Amniotic epithelial cell (primary cell): ENCODE measurements around the gene CCHCR1.
"Not testable (repeated sequence)": the region's sequence is repeated elsewhere in the genome, so short reads cannot be mapped to it uniquely, and the experiment has no call there.

Source experiments
- DNase-seq: peaks from one replicate; pipeline ENCODE4 v3.0.0-alpha.2; 2010; ENCODE audit warnings: low read depth

Gene CCHCR1

DNA sequence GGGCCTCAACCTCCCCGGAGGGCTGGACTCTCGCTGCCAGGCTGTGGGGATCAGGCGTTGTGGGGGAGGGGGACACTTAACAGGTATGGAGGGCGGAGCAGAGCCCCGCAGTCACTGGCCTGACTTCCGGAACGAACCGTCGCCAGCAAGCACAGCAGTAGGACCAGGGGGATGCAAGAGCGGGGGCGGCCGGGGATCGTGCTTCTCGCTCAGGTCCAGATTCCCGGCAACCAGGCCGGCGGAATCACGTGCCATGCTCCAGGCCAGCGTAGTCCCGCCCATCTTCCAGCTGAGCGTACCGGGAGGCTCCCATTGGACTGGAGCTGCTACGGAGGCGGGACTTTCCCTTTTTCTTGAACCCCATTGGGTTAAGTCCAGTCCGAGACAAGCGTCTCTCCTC is 22.9 kb upstream of the CCHCR1 start:
- peak; percentile 75 for DNase-seq

DNA sequence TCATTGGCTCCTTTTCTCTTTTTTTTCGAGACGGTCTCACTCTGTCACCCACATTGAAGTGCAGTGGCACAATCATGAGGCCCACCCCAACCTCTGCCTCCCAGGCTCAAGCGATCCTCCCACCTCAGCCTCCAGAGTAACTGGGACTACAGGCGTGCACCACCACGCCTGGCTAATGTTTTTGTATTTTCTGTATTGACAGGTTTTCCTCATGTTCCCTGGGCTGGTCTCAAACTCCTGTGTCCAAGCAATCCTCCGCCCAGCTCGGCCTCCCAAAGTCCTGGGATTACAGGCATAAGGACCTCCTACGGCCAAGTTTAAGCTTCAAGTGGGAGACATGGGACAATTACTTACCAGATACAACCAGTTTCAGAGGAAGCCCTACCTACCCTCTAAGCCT is 22.3 kb upstream of the CCHCR1 start:
- no peak for DNase-seq

DNA sequence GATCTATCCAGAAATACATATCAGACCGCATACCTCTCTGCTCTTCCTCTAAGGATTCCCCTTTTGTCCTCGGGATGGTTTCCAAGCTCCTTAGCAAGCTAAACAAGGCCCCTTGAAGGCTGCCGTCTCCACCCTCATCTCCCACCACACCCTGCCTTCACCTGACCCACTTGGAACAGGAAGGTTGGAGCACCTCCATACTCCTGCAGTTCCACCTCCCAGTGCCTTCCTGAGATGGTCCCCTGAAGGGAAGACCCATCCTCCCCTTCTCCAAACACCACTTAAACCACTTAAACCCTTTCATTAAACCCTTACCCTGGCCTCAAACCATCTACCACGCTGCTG is 21.4 kb upstream of the CCHCR1 start:
- no peak for DNase-seq

DNA sequence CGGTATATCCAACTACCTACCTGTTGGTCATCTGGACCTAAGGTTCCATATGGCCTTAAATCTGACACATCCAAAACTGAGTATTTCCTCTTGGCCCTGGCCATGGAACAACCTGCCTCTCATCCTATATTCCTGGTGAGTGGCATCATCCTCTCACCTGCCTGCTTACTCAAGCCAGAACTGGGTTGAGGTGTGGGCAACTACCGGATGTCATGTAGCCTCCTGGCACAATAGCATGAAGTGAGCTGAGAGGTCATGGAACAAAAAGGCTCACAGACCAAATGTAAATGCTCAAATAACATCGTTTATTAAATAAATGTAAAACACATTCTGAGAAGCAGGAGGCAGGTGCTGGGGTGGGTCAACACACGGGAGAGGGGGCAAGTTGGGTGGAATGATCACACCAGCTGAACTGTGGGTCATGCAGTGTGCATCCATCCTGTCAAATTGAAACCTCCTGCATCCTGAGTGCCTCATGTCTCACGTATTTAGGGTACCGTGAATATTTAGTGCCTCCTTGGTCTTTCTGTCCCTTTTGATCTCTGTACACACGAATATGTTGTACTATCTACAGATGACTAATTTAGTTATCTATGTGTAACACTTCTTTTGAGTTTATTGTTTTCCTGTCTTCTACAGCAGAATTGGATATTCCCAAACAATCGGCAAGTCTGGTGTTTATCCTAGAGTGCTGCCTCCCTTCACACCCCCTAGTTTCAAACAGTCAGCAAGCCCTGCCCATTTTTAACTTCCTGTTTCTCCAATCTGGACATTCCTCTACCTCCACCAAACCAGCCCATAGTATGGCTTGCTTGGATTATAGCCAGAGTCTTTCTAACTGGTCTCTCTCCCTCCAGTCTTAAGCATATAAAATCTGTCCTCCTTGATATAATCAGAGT is 20.8 kb upstream of the CCHCR1 start:
- DNase-seq = no peak

DNA sequence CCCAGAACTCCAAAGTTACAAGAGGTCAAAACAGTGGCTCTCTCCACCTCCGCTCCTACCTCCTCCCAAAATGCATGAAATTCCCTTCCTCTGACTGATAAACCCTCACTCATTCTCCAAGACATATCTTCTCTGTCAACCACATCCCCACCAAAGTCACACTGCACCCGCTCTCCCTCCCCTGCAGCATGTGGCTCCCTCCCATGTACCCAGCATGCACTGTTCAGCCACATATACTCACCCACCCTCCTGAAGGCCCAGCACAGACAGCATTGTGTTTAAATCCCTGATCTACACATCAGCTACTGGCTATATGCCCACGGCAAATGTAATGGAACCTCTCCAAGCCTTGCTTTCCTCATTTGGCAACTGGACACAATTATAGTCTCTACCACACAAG is 18.4 kb upstream of the CCHCR1 start:
- DNase-seq = peak; percentile 23

DNA sequence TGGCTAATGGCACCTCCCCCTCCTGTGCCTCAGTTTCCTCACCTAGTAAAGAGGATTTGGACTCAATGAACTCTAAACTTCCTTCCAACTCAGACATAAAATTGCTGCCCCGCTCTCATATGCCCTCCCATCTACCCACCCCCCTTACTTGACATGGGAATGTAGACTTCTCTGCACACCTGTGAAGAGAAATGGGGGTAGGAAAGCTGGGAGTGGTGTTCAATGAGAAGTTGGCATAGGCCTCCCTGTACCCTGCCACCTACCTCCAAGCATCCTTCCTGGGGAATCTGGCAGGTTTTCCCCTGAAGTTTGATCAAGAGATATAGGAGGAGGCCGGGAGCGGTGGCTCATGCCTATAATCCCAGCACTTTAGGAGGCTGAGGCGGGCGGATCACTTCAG is 16.8 kb upstream of the CCHCR1 start:
- DNase-seq = no peak

DNA sequence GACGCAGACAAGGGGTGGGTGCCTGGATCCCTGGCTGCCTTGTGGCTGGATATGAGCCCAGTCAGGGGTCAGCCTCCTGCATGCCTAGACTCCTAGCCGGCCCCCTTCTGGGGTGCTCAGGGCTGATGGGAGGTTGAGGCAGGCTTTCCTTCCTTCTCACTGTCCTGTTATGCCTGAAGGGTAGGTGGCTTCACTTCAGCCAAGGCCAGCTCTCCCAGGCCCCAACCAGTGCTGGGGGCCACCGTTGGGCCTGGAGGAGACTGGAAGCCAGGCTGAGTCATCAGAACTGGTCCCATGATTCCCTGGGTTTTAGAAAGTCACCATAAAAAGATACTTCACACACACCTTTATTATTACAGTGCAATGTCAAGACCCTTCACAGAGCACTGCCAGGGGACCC is 15.8 kb upstream of the CCHCR1 start:
- no peak for DNase-seq

DNA sequence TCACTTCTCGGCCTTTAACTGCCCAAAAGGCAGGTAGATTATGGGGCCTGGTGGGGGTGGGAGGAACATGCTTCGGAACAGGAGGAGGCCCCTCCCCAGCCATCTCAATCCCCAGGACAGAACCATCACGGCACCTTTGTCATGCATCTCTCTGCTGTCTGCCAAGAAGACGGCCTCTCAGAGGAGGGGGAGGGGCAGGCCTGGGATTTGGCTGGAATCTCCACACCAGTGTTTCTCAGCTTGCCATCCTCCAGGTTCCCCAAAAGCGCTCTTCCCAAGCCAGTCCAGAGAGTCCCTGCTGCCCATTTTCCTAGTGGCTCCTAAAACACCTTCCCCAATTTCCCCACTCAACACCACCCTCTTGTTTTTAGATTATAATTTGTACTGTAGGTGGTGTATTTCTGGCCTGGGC is 15.4 kb upstream of the CCHCR1 start:
- DNase-seq = no peak

DNA sequence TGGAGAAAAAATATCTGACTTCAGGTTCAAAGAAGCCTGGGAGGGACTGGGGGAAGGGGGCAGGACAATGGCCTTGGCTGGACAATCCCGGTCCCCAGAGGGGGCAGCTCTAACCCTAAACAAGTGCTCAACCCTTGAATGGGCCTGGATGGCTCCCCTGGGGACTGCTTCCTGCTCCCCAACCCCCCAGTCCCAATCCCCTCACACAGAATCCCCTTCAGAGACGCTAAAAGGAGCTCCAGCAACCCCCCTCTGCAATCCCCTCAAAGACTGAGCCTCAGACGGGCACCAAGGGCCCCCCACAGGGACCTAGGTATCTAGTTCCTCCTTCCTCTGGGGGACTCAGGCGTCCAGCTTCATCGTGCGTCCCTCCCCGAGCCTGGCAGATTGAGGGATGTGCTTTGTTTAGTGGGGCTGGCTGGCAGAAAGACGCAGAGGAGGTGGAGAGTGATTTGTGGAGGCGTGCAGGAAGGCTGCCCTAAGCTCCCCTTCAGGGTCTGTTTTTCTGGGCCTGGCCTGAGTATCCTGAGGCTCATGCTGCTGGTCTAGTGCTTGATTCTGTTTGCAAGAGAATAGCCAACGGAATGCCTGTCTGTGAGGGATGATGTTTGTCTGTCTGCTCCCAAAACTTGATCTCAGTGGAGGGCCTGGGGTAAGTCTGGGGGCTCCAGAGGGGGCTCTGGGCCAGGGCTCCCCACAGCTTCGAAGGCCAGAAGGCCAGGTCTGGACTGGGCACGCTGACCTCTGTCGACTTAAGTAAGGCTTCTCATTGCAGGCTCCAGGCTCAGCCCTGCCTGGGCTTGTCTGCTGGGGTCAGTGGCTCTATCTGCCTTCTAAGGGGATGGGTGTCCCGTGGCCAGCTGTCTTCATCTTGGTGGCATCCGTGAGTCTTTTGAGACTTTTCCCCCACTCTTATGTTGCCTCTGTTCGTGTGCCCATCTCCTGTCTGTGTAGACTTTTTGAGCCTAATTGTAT is 14.6 kb upstream of the CCHCR1 start:
- DNase-seq = no peak

DNA sequence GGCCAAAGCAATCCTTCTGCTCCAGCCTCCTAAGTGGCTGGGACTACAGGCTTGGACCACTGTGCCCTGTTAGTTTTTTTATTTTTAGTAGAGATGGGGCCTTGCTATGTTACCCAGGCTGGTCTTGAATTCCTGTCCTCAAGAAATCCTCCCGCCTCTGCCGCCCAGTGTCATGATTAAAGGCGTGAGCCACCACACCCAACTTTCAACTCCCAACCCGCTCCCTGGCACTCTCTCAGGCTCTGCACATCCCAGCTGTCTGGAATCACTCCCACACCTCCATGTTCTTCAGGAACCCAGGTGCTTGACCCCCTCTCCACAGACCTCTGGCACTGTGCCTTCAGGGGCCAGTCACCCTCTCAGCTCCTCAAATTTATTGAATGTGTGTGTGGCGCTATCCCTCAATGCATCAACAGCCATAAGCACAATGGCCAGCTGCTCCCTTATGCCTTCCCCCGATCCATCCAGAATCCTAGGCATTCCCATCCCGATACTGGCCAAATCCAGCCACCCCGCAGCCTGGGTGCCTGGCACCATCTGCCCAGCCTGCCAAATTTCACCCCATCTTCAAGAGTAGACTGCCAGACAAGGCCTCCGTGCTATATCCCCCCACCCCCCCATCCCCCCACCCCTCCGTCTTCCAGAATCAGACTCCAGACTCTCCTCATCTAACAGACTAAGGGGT is 13.5 kb upstream of the CCHCR1 start:
- no peak for DNase-seq

DNA sequence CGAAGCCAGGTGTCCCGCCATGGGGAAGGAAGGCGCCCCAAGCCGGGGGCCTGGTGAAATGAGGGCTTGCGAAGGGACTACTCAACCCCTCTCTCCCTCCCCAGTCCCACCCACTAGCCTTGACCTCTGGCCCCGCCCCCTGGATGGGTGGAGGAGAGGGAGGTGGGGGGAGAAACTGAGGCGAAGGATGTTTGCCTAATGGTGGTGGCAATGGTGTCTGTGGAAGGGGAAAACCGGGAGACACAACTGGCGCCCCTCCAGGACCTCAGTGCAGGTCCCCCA is 12.9 kb upstream of the CCHCR1 start, which contains the start of gene POU5F1:
TSS of gene POU5F1 (minus strand) at position 83 of the 282 bp plus-strand sequence. CDS start at position 21, 62 bp downstream.
- DNase-seq = no peak

DNA sequence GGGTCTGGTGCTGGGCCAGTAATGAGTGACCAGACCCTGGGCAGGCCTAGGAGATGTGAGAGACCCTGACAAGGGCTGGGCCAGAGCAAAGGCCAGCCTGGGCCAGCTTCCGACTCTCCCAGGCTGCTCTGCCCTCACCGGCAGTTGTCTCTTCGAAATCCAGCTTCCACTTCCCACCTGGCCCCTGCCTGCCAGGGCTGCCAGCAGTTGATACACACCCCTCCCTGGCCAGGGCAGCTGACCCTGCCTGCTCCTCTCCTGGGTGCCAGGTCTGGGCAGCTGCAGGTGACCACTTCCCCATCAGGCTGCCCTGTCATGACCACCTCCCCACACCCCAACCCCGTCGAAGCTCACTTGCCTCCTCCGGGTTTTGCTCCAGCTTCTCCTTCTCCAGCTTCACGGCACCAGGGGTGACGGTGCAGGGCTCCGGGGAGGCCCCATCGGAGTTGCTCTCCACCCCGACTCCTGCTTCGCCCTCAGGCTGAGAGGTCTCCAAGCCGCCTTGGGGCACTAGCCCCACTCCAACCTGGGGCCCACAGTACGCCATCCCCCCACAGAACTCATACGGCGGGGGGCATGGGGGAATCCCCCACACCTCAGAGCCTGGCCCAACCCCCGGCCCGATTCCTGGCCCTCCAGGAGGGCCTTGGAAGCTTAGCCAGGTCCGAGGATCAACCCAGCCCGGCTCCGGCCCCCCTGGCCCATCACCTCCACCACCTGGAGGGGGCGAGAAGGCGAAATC is 12.4 kb upstream of the CCHCR1 start:
- DNase-seq = not testable (repeated sequence)

DNA sequence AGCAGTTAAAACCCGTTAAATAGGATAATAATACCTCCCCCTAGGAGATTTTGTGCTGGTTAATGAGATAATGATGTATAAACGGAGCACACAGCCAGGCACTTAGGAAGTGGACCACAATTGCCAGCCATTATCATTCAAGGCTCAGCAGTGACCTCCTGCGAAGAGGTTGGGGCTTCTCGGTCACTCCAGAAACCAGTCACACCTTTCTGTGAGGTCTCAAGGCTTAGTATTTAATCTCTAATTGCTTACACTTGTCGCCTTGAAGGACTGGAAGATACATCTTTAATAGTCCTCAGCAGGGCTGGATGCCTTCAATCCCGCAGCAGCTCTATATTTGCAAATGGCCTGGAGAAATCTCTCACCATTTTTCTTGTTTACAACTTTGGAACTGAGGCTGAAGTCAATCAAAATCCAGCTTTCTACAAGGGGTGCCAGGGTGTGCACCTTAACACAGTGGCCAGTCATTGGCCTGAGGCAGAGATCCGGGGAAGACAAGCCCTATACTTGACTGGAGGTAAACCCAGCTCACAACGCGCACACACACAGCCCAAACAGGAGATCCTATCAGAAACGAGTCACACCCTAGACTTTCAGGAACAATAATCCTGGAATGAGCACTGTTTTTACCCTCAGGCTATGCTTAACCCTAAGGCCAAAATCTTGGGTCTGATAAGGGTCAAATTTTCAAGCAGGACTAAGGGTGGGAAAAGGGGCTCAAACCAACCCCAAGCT is 11.7 kb upstream of the CCHCR1 start:
- DNase-seq = no peak

DNA sequence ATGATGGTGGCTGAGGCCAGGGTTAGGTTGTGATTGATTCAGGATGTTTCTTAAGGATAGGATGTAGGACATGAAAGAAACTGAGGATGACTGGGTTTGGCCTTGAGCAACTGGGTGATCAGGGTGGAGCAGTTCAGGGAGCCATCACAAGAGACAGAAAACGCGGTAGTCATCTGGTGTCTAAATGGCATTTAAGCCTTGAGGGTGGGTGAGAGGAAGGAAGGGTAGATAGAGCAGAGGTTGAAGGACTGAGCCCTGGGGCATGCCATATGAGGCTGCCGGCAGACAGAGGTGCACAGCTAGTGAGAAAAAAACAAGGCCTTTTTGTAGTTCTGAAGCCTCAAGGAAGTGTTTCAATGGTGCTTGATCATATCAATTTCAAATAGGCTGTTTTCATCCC is 11.0 kb upstream of the CCHCR1 start:
- no peak for DNase-seq

DNA sequence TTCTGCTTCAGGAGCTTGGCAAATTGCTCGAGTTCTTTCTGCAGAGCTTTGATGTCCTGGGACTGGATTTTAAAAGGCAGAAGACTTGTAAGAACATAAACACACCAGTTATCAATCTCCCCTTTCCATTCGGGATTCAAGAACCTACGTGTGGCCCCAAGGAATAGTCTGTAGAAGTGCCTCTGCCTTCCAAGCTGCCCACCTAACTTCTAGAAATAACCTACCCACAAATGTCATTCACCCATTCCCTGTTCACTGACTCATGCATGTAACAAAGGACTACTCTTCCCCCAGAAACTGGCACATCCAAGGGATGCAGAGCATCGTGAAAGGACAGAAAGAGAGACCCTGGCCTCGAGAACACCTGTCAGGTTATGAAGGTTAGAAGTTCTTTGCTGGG is 8.4 kb upstream of the CCHCR1 start:
- DNase-seq = no peak

DNA sequence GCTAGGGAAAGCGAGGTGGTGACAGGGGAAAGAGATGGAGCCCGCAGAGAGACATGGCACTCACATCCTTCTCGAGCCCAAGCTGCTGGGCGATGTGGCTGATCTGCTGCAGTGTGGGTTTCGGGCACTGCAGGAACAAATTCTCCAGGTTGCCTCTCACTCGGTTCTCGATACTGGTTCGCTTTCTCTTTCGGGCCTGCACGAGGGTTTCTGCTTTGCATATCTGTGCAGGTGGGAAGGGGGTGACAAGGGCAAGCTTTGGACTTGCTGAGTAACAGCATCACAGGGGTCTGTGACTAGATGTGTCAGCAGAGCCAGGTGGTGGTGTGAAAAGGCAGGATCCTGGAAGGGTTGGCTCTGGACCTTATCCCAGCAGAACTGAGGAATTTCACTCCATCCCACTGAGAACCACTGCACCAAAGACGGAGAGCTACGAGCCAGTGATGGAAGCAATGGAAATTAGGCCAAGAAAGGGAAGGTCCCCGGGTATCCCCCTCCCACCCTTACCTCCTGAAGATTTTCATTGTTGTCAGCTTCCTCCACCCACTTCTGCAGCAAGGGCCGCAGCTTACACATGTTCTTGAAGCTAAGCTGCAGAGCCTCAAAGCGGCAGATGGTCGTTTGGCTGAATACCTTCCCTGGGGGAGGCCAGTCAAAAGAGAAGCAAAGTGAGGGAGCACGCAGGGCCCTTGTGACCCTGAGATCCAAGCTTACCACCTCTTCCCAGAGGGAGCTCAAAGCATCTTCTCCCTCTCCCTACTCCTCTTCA is 7.6 kb upstream of the CCHCR1 start:
- not testable (repeated sequence) for DNase-seq

DNA sequence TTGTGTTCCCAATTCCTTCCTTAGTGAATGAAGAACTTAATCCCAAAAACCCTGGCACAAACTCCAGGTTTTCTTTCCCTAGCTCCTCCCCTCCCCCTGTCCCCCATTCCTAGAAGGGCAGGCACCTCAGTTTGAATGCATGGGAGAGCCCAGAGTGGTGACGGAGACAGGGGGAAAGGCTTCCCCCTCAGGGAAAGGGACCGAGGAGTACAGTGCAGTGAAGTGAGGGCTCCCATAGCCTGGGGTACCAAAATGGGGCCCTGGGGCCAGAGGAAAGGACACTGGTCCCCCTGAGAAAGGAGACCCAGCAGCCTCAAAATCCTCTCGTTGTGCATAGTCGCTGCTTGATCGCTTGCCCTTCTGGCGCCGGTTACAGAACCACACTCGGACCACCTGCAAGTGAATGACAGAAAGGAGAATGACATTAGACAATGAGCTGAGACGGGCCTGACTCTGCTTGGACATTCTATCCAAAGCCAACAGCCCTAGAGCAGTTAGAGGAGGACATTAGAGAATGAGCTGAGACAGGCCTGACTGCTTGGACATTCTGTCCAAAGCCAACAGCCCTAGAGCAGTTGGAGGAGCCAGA is 7.0 kb upstream of the CCHCR1 start:
- DNase-seq = not testable (repeated sequence)

DNA sequence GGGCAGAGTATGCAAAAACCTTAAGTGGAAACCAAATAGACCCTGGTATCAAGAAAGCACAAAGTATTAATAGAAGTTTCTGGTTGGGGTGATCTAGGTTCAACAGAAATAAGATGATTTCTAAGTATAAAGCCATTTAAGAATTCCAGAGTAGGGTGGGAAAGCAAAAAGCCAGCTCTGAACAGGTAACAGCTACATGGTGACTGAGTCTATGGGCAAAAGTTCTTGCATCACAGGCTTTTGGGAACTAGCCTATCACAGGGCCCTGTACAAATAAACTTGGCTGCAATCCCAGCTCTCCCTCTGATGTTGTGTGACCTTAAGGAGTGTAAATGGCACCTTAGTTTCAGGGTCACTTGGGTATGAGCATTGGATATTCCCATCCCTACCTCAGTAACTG is 6.3 kb upstream of the CCHCR1 start:
- peak; percentile 34 for DNase-seq

DNA sequence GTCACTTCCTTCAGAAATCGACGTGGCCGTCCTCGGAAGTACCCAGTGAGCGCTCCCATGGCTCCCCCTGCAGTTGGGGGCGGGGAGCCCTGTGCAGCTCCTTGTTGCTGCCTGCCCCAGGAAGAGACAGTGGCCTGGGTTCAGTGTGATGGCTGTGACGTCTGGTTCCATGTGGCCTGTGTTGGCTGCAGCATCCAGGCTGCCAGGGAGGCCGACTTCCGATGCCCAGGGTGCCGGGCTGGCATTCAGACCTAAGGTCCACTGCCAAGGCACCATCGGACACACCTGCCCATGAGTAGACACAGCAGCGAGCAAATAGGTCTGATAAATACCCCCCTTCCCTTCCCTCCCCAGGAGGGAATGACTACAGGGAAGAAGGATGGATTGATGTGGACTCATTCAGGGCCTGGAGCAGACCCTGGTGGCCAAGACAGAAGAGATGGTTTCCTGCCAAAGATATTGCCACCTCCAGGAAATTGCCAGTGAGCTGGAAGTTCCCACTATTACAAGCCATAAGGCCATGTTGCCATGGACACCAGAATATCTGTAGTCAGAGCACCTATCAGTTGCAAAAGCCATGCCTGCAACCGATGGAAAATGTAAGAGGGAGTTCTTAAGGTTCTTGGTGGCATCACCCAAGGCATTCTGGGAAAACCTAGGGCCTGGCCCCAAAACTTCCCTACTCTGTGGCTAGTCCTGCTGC is 5.0 kb upstream of the CCHCR1 start:
- no peak for DNase-seq
